ENCODE data around the gene FARP2.

Gene FARP2

DNA sequence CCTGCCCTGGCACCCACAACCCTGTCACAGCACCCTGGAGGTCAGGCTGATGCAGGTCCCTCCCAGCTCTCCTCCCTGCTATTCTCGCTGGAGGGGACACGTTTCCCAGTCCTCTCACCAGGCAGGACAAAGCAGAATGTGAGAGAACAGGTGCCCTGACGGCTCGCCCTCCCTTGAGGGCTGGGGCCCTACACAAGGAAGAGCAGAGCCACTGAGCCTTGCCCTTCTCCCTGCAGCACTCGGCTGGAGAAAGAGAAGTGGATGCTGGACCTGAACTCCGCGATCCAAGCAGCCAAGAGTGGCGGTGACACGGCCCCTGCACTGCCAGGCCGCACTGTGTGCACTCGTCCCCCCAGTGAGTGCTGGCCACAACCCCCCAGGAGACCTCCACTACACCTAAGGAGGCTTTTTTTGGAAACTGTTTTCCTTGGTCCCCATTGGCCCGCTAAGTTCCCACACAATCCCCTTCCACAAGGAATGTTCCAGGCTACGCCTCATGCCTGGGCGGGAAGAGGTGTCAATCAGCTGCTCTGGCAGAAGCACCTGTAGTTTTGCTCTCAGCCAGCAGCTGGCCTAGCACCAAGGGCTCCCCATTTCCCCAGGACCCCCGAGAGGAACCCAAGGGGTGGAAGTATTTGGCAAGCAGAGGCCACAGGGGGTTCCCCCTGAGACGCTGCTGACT, 134.9 kb downstream of the FARP2 start:
- DNase-seq (ENCODE audit: low read depth), result no peak

DNA sequence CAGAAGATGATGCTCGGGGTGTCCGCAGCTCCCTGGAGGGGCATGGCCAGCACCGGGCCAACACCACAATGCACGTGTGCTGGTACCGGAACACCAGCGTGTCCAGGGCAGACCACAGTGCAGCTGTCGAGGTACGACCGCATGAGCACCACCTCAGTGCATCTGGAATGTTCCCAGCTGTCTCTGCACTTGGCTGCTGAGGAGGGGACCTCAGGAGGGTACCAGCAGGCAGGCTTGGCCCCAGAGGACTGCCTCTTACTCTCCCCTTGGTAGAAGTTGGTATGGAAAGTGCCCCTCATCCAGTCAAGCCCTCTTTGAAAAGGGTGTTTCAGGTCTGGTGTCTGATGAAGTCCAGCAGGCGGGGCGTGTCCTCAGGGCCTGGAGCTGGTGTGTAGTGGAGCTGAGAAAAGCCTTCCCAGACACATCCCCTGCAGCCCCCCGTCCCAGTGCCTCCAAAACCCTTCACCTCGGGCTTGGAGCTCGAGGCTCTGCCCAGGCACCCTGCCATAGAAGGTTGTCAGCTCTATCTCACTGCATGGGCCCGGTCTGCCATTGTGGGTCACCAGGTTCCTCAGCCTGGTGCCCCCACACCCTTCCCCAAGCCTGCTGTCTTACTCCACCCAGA, 135.6 kb downstream of the FARP2 start:
- DNase-seq (ENCODE audit: low read depth), result no peak

DNA sequence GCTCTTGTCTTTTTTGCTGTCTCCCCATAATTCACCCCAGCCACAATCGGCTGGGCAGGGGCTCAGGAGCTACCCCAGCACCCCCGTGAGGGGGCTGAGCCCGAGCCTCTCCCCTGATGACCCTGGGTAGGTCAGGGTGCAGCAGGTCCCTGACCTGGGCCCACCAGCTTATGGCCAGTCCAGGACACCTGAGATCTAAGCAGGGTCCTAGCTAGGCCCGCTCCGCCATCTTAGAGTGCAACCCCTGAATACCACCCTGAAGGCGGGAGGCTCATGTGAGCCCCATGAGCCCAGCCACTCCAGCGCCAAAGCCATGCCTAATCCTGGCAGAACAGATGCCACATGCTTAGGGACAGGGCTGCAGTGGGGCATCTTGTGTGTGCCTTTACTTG, 136.1 kb downstream of the FARP2 start:
- no peak for DNase-seq (ENCODE audit: low read depth)

DNA sequence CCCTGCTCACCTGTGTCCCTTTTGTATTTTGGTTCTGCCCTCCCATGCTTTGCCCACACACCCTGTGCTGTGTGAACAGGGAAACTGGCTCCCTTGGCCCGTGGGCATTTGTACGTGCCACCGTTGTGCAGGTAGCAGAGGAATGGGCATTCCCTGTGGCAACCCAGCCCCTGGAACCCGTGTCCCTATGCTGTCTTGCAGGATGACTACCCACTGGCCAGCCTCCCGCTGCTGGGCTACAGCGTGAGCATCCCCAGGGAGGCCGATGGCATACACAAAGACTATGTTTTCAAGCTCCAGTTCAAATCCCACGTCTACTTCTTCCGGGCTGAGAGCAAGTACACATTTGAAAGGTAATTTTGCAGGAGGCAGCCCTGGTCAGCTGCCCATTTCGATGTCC, 137.0 kb downstream of the FARP2 start:
- no peak for DNase-seq (ENCODE audit: low read depth)

DNA sequence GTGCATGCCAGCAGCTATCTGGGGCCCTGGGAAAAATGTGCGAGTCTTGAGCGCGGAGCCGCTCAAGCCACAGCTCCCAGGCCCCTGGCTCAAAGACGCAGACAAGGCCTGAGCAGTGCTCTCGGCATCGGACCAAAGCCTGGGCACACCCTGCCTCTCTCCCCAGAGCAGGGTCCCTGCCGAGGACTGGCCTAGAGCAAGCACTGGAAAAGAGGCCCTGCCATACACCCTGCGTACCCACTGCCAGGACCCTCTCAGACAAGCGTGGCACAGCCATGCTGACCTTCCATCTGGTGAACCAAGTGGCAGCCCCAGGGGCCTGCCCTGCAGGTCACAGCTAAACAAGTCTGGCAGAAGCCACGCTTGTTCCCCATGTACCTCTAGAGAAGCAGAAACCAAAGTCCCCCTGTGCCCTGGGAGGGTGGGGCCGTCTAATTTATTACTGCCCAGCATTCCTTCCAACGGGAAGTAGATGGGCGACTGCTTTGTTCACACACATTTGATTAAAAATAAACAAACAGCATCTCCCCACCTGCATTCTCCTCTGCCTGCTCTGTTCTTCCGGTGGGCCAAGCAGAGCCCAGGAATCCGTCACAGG, 138.3 kb downstream of the FARP2 start:
- DNase-seq (ENCODE audit: low read depth), result no peak

DNA sequence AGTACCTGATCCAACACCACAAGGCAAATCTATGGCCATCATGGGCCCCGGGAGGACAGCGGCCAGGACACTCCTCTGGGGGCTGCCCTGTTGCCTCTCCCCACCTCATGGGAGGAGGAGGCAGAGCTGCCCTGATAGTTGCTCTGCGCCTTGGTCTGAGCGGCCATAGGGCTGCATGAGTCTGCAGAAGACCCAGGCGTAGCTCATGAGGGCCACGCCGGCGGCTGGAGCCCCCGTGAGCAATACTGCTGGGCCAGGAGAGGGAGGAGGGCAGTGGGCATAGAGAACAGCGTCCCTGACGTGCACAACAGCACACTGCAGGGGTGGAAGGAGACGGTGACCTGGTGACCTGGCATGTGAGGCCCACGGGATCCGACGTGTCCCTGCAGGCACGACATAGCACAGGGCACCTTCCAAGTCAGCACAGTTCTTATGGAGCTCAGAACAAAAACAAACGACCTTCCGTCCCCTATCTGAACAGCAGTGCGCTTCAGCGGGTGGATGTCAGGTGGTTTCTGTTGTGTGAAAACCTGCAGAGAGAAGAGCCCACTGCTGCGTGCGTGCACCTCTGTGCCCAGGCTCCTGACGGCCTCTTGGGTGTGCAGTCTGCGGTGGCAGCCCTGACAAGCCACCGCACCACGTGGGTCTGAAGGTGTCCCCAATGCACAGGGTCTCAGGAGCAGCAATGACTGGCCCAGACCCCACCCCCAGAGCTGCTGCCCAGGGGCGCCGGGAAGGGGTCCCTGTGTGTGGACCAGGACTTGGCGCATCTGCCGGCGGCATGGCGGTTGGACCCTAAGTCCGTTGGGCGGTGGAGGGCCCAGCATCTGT, 139.3 kb downstream of the FARP2 start:
- no peak for DNase-seq (ENCODE audit: low read depth)

DNA sequence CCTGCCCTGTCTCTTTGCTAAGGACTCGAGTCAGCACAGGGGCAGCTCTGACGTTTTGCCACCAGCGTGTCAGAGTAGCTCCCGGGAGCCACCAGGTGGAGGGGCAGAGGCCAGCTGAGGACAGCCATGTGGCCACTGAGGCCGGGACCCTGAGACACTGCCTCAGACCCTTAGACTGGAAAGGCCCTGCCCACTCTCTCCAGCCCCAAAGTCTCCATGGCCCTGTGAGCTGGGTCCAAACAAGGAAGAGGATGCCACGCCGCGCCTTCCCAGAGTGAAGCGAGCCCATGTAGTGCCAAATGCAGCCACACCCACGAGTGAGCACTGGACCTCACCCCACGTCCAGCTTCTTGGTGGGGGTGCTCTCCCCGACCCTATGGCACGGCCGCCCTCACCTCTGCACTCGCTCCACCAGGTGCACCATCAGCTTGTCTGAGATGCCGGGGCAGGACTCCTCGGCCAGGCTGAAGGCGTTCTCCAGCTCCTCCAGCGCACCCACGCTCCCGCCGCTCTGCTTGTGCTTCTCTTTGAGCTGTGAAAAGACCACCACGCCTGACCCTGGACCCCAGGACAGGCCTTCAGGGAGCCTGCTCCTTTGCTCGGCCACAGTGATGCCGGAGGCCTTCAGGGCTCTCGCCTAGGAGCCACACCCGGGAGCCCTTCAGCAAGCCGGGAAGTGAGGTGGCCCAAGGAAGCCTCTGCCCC, 140.1 kb downstream of the FARP2 start:
- no peak for DNase-seq (ENCODE audit: low read depth)

DNA sequence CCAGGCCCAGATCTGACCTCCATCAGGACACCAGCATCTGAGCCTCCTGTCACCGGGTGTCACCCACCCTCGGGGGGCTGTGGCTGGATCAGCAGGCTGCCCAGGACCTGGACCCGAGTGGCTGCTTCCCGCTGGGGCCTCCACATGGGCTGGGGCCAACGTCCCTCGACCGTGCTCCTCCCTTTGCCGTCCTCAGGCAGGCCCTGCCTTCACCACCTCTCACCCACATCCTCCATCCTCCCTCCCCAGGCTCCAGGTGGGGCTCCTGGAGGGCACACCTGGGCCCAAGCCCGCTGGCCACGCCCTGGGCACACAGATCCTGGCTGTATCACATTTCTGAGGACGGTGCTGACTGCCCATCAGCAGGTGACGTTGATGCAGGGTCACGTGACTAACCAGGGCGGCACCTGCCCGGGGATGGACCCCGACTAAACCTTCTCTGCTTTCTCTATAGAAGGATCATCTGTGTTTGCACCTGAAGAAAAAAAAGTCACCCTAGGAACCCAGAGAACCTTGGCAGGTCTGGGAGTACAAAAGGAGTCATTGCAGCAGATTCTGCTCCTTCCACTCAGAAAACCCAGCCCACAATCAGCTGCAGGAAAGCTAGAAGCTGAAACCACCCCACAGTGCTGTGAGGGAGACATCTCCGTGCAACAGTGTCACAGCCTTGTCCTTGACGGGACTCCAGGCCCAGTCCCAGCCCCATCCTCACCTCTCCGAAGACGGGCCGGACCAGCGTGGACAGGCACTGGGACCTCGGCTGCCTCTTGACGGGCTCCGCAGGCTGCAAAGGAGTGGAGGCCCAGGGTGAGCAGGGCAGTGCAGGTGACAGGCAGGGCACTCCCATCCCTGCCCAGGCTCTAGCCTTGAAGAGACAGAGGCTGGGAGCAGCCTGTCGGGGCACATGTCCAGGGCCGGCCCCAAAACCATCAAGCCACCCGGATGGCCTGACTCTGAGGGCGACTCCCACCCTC, 141.1 kb downstream of the FARP2 start:
- no peak for DNase-seq (ENCODE audit: low read depth)

DNA sequence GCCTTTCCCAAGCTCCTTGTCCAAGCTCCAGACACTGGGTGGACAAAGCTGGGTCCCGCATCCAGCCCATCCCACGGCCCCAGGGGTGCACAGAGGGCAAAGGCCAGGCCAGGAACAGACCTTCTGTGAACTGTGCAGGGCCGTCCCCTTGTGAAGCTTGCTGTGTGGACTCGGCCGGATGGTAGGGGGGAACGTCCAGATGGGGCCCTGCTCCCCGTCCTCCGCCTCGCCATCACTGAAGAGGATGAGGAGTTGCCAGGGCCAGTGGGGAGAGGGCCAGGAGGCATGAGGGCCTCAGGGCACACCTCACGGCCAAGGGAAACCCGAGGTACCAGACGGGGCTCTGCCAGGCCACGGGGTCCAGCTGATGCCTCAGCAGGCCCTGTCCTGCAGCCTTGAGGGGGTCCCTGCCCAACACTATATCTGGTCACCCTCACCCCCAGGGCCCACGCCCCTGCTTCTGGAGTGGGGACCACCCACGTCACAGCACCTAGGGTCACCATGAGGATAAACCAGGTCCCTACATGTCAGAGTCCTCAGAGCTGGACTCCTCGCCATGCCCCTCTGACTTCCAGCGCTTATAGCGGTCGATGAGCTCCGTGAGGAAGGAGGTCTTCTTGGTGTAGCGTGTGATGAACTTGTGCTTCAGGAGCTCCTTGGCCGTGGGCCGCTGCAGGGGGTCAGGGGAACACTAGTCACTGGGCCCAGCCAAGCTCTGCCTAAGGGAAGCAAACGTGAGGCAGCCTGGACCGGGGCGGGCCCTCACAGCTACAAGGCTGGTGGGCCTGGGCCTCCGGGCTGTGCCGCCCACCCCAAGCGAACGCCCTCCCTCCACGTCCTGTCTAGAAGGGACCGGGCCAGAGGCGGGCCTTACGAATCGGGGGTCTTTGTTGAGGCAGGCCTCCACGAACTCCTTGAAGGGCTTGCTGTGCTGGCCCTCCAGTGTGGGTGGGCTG, 142.3 kb downstream of the FARP2 start:
- no peak for DNase-seq (ENCODE audit: low read depth)

DNA sequence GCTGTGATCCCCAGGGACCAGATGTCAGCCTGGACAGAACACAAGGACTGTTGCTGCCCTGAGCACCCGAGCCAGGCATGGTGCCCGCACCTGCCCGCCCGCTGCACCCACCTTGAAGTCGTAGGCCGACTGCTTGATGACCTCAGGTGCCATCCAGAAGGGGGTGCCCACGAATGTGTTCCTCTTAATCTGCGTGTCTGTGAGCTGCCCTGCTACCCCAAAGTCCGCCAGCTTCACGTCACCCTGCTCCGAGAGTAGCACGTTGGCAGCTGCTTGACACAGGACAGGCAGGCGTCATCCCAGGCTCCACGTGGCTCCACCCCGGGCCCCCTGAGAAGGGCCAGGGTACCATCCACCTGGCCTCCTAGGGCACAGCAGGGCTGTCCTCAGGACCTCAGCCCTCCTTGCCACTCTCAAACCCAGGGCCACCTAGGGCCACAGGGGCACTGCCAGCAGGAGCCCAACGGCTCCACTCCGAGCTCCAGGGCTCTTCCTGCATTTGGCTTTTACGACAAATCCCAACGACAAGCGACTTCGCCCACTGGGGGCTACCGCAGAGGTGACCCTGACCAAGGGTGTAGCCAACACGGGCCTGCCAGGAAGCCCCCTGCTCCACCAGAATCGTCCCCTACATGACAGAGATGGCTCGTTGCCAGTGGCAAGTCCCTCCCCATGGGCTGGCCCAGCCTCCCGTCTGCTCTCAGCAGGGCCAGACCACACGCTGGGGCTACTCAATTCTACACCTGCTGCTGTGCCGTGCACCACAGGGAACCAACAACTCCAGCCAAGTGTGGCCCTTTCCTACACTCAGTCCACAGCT, 143.3 kb downstream of the FARP2 start:
- no peak for DNase-seq (ENCODE audit: low read depth)

DNA sequence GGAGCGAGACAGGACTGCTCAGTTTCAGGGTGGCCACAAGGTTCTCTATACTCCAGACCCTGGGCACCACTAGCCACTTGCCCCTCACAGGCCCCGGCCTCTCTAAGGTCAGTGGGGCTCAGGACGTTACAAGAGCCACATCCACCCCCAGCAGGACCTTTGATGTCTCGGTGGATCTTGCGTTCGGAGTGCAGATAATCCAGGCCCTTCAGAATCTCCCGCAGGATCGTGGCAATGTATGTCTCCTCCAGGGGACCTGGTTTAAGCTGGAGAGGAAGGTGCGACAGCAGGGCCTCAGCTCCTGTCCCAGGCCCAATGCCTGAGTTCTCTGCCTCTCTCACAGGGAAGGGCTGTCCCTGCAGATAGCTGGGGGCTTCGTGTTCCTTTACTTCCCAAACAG, 143.9 kb downstream of the FARP2 start:
- DNase-seq (ENCODE audit: low read depth), result no peak

DNA sequence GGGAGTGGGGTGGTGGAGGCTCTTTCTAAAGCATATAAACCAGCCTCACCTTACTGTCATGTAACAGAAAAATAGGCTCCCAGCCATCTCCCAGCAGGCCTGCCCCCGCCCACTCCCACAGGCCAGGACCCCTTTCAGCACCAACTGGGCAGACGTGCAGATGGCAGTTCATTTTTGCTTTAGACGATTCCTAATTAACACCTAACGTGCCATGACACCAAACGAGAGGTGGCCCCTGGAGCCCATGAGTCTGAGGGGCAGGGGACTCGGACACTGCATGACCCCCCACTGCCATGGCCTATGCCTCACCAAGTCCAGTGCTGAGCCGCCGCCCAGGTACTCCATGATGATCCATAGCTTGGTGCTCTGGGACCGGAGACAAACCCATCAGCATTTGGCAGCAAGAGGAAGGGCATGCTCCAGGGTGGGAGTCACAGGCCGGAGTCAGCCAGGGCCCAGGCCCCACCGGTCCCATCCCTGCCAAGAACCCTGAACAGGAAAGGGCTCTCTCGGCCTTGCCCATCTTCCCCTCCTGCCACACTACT, 144.4 kb downstream of the FARP2 start:
- DNase-seq (ENCODE audit: low read depth), result no peak

DNA sequence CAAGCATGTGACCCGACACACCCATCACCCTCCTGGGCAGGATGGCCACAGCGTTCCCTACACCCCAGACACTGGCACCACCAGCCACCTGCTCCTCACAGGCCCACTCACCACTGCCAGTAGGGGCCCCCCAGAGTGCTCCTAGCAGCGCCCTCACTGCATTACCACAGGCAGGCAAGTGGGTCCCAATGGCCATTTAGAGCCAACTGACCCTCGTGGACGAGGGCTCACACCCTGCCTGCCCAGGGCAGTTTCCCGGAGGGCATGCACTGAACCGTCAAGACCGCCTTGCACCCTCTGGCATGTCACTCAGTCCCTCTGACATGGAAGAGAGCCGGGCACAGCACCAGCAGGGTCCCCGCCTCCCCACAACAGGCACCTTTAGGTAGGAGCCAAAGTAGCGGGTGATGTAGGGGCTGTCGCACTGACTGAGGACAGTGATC, 145.0 kb downstream of the FARP2 start:
- DNase-seq (ENCODE audit: low read depth), result no peak

DNA sequence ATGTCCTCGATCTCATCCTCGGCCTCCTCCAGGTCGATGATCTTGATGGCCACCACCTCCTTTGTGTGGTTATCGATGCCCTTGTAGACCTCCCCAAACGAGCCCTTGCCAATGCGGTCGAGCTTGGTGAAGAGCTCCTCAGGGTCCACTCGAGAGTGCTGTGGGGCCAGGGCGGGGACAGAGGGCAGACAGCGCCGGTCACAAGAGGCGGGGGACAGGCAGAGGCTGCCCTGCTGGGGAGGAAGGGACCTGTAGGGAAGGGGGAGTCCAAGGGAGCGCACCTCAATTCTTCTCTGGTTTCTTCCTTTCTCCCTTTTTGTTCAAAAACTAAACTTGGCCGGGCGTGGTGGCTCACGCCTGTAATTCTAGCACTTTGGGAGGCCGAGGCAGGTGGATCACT, 145.5 kb downstream of the FARP2 start:
- no peak for DNase-seq (ENCODE audit: low read depth)

DNA sequence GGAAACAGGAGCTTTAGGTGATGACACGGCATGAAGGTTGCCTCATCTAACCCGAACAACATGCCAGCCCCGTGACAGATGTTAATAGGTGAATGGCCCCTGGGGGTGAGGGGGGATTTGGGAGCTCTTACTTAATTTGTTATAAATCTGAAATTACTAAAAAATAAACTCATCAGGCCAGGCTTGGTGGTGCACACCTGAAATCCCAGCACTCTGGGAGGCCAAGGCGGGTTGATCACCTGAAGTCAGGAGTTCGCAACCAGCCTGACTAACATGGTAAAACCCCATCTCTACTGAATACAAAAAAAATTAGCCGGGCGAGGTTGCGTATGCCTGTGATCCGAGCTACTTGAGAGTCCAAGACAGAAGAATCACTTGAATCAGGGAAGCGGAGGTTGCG, 146.2 kb downstream of the FARP2 start:
- no peak for DNase-seq (ENCODE audit: low read depth)

DNA sequence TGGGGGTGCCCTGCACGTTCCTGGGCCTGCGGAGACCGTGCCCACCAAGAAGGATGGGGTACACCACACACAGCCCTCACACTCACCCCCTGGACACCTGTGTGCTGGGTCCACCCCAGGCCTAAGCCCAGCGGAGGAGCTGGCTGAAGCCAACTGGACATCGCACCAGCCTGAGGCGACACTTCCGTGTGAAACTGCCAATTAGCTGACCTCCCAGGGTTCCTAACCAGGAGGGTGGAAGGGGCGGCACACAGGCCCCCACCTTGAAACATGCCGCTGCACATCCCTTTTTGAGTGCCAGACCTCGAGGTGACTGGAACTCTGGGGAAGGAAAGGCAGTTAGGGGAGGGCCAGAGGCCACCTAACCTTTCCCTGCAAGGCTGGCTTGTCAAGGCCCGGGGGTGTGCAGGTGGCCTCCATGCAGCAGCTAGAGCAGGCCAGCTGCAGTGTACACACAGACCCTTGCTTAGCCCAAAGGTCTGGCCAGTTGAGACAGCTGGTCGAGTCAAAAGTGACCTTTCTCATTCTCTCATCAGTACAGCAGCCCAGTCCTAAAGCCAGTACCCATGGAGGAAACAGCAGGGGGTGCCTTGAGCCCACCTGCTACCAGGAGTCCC, 147.8 kb downstream of the FARP2 start:
- no peak for DNase-seq (ENCODE audit: low read depth)

DNA sequence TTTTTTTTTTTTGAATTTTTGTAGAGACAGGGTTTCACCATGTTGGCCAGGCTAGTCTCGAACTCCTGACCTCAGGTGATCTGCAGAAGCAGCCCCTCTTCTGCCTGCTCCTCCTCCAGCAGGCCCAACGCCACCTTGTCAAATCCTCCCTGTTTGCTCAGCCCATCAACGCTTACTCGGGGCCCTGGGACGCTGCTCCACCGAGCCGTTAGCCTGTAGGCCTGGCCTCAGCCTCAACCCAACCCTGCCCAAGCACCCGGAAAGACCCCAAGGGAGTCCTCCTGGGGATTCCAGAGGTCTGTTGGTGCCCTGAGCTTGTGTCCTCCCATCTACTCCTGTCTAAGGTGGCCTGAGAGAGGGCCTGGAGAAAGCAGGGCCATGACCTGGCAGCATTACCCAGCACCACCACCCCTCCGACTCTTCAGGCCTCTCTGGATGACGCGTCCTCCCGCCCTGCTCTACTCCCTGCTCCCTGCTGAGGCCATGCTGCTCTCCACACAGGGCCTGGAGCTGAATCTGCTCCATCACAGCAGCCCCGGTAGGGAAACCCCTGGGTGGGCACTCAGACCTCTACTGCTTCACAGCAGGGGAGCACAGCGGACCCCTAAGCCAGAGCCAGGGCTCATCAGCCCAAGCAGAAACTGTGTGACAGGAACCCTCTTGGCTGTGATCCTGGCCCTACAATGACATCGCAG, 149.1 kb downstream of the FARP2 start:
- DNase-seq (ENCODE audit: low read depth), result no peak

Data from T-helper 22 cell (primary cell).